Smooth muscle cell (in vitro differentiated cells): ENCODE results near the gene TREML2. TPM values are rescaled to one million over a fixed set of nuclear protein-coding genes. Genes with fewer than 3 reads are reported as not detected.

Experiments used
- DNase-seq: peaks from one replicate; lab custom pipeline; 2025; ENCODE audit not compliant: unreplicated experiment; lab: John Stamatoyannopoulos, UW
- H2AFZ ChIP-seq: fragments of 200-600 bp; sonication (generic); 2 replicates; pipeline ENCODE4 v1.6.0; 2016; ENCODE audit warnings: antibody characterized with exemption, low read depth, mild to moderate bottlenecking
- H3F3A ChIP-seq: fragments of 200-600 bp; sonication (generic); 2 replicates; pipeline ENCODE4 v1.6.0; 2017; ENCODE audit warnings: antibody characterized with exemption, low read depth
- H3K27ac ChIP-seq: fragments of 200-600 bp; sonication (generic); 2 replicates; pipeline ENCODE4 v1.5.1; 2016; ENCODE audit warnings: low read depth, mild to moderate bottlenecking
- H3K27me3 ChIP-seq: fragments of 200-600 bp; sonication (generic); 2 replicates; pipeline ENCODE4 v1.6.1; 2016; ENCODE audit warnings: low read depth, mild to moderate bottlenecking
- H3K36me3 ChIP-seq: fragments of 200-600 bp; sonication (generic); 2 replicates; pipeline ENCODE4 v1.5.1; 2016; ENCODE audit warnings: low read depth
- H3K4me1 ChIP-seq: fragments of 200-600 bp; sonication (generic); 2 replicates; pipeline ENCODE4 v1.5.1; 2016; ENCODE audit warnings: low read depth
- H3K4me2 ChIP-seq: fragments of 200-600 bp; sonication (generic); 2 replicates; pipeline ENCODE4 v1.6.0; 2016; ENCODE audit warnings: mild to moderate bottlenecking
- H3K4me3 ChIP-seq: fragments of 200-600 bp; sonication (generic); 2 replicates; pipeline ENCODE4 v1.5.1; 2016; ENCODE audit warnings: mild to moderate bottlenecking
- H3K79me2 ChIP-seq: fragments of 200-600 bp; sonication (generic); 2 replicates; pipeline ENCODE4 v1.6.0; 2016; ENCODE audit warnings: low read depth, mild to moderate bottlenecking
- H3K9ac ChIP-seq: fragments of 200-600 bp; sonication (generic); 2 replicates; pipeline ENCODE4 v1.6.0; 2016; ENCODE audit warnings: low read depth
- H3K9me3 ChIP-seq: fragments of 200-600 bp; sonication (generic); replicated peaks from 2 replicates; pipeline ENCODE4 v1.5.1; 2016; ENCODE audit warnings: low read depth
- H4K20me1 ChIP-seq: fragments of 200-600 bp; sonication (generic); 2 replicates; pipeline ENCODE4 v1.6.0; 2016; ENCODE audit warnings: low read depth
- WGBS: methylation state at CpG from one replicate; pipeline ENCODE4 v1.1.7; 2016; ENCODE audit warnings: low lambda C conversion rate; 5-methylcytosine and 5-hydroxymethylcytosine counted together
- polyA plus RNA-seq: library from polyadenylated mRNA; unstranded; fragments of >200 nt; fragmentation: Nextera tagmentation; extraction: Ambion mirVana; gene quantifications from 2 replicates; pipeline ENCODE4 v1.2.1, GENCODE V29; 2016
- total RNA-seq: library from RNA; depleted of rRNA; stranded (reverse); fragments of >200 nt; gene quantifications from 2 replicates; pipeline ENCODE4 v1.2.3, GENCODE V29; 2014
- TF ChIP-seq, protein P1 (sequence below): fragments of 200-600 bp; sonication (generic); IDR thresholded peaks from 2 replicates; pipeline ENCODE4 v1.5.1; 2017; ENCODE audit warnings: borderline replicate concordance, mild to moderate bottlenecking, antibody characterized with exemption; ENCODE audit not compliant: insufficient read depth, poor library complexity, severe bottlenecking

Gene TREML2
- total and polyA plus RNA-seq, 2 experiments from 2014 or later: not detected

DNA sequence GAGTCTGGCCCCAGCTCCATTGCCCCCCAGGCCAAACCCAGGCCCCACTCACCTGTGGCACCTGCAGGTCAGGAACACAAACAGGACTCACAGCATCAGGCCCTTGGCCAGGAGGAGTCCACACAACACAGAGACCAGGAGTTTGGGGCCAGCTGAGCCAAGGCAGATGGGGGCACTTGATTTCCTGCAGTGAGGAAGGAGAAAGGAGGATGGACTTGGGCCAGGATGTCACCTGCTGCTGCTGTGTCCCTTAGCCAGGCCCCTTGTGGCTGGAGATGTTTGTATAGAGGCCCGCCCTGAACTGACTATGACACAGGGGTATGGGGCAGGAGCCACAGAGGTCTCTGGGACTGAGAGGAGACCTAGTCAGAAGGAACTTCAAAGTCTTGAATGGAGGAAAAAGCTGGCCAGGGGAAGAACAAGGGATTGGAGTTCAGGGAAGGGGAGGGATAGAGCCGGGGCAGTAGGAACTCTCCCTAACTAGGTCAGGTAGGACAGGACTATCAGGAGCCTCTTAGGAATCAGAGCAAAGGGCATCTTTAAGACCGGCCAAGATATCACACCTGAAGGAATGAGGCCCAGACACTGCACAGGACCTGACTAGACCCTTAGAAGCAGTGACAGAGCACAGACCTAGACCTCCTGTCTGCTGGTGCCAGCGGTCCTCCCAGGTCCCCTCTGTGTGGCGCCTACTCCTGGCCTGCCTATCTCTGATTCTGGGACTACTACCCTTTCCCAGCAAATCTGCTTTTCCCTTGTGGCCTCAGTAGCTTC, 8.8 kb upstream of the TREML2 start:
- Histone ChIP-seq H3K4me1 (no peaks in the 10 kb centered on the region), H3K36me3 (no peaks in the 10 kb centered on the region), H3K9me3 (no peaks in the 10 kb centered on the region), H3K9ac (no peak overlapping the region), H3F3A (no peaks in the 10 kb centered on the region), H3K27ac (no peak overlapping the region), H3K4me2 (no peak overlapping the region), H3K27me3 (peaks cover 49% of the 10 kb centered on the region), H3K79me2 (no peaks in the 10 kb centered on the region), H4K20me1 (no peaks in the 10 kb centered on the region), H3K4me3 (no peak overlapping the region), H2AFZ (no peak overlapping the region)
- no peak for DNase-seq
- 91% methylated on average over 5 of the region's 5 CpGs for WGBS
- TF ChIP-seq, protein P1, sequence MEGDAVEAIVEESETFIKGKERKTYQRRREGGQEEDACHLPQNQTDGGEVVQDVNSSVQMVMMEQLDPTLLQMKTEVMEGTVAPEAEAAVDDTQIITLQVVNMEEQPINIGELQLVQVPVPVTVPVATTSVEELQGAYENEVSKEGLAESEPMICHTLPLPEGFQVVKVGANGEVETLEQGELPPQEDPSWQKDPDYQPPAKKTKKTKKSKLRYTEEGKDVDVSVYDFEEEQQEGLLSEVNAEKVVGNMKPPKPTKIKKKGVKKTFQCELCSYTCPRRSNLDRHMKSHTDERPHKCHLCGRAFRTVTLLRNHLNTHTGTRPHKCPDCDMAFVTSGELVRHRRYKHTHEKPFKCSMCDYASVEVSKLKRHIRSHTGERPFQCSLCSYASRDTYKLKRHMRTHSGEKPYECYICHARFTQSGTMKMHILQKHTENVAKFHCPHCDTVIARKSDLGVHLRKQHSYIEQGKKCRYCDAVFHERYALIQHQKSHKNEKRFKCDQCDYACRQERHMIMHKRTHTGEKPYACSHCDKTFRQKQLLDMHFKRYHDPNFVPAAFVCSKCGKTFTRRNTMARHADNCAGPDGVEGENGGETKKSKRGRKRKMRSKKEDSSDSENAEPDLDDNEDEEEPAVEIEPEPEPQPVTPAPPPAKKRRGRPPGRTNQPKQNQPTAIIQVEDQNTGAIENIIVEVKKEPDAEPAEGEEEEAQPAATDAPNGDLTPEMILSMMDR: no peak

DNA sequence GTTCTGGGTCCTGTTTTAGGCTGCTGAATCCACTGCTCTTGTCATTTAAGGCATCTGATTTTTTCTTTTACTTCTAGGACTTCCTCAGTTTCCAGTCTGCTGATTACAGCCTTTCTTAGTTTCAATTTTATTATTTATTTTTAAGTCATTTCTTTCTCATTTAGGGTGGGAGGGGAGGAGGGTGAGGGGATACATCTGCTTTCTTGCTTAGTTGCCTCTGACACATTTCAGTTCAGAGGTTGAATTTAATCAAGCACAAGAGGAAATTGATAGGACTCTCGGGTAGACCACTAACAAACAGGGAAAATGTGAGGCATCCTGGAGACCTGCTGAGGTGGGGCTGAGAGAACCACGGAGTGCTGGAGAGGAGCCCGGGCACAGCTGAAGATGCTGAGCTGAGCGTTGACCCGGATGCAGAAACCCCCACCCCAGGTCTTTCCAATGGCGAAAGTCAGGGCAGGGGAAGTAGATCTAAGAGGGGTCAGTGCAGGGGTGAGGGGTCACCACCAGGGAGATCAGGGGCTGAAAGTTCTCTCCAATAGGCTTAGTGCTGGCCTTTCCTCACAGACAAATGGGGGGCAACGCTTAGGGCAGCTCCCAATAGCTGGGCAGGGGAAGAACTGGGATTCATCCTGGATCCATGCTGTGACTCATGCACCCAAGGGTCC, 7.6 kb upstream of the TREML2 start:
- no peaks in the 10 kb centered on the region for H3K4me1 ChIP-seq
- TF ChIP-seq, protein P1: no peak
- H3K79me2 ChIP-seq: no peaks in the 10 kb centered on the region
- WGBS: 90% methylated on average over 7 of the region's 7 CpGs
- H2AFZ ChIP-seq: no peak overlapping the region
- no peaks in the 10 kb centered on the region for H3K9me3 ChIP-seq
- peaks cover 37% of the 10 kb centered on the region for H3K27me3 ChIP-seq
- H3F3A ChIP-seq: no peaks in the 10 kb centered on the region
- no peak overlapping the region for H3K9ac ChIP-seq
- no peak overlapping the region for H3K4me3 ChIP-seq
- DNase-seq: no peak
- no peak overlapping the region for H3K27ac ChIP-seq
- no peaks in the 10 kb centered on the region for H3K36me3 ChIP-seq
- no peaks in the 10 kb centered on the region for H4K20me1 ChIP-seq
- H3K4me2 ChIP-seq: no peak overlapping the region

DNA sequence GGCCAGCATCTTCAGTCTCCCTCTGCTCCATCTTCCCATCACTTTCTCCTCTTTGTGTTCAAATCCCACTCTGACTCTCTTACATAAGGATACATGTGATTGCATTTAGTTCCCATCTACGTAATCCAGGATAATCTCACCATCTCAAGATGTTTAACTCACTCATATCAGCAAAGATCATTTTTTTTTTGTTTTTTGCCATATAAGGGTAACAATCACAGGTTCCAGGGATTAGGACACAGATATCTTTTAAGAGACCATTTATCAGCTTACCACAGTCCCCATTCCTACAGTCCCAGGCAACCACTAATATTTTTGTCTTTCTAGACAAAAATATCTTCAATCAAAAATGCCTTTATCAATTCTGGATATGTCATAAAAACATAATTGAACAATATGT, 3.2 kb upstream of the TREML2 start:
- DNase-seq: no peak
- H3F3A ChIP-seq: no peaks in the 10 kb centered on the region
- H3K4me3 ChIP-seq: no peak overlapping the region
- 78% methylated on average over 1 of the region's 1 CpG for WGBS
- H3K27ac ChIP-seq: no peak overlapping the region
- H3K27me3 ChIP-seq: peaks cover 3% of the 10 kb centered on the region
- no peaks in the 10 kb centered on the region for H3K36me3 ChIP-seq
- H3K4me2 ChIP-seq: no peak overlapping the region
- no peaks in the 10 kb centered on the region for H3K79me2 ChIP-seq
- no peaks in the 10 kb centered on the region for H4K20me1 ChIP-seq
- TF ChIP-seq, protein P1: no peak
- H2AFZ ChIP-seq: no peak overlapping the region
- H3K4me1 ChIP-seq: peaks cover 3% of the 10 kb centered on the region
- H3K9ac ChIP-seq: no peak overlapping the region
- H3K9me3 ChIP-seq: no peaks in the 10 kb centered on the region

DNA sequence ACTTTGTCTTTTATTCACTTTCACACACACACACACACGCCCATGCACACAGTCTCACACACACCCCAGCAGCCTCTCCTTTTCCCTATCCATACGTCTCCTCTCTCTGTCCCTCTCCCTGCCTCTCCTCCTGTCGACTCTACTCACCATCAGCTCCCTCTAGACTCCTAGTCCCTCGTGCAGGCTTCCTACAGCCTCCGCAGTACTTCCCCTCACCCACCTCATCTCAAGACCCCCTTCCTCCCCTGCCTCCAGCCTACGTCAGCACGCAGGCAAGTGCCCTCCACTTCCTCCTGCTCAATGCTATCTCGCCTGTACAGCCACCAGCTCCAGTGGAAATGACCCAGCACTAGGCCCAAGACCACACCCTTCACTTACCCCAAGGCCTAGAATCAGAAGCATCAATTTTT, 820 bp upstream of the TREML2 start:
- DNase-seq: no peak
- 85% methylated on average over 7 of the region's 8 CpGs for WGBS

More for the DNA sequence above, 820 bp upstream of the TREML2 start:
- Histone ChIP-seq H4K20me1 (no peaks in the 10 kb centered on the region), H3K79me2 (no peaks in the 10 kb centered on the region), H3K36me3 (no peaks in the 10 kb centered on the region), H3K9ac (no peak overlapping the region), H3K27me3 (peaks cover 9% of the 10 kb centered on the region), H3K9me3 (no peaks in the 10 kb centered on the region), H3K4me2 (no peak overlapping the region), H3K27ac (no peak overlapping the region), H3K4me3 (no peak overlapping the region), H3K4me1 (peaks cover 3% of the 10 kb centered on the region), H2AFZ (no peak overlapping the region), H3F3A (no peaks in the 10 kb centered on the region)
- TF ChIP-seq, protein P1: no peak
